Transverse colon (tissue), 4 donors: ENCODE measurements around the gene CNDP1. TPM values are rescaled to one million over a fixed set of nuclear protein-coding genes. Genes with fewer than 3 reads are reported as not detected.
A peak's percentile ranks its signal among the peaks of the same experiment; 100 is the strongest.

Experiments
- DNase-seq: peaks from one replicate; pipeline ENCODE4 v3.0.0-alpha.2; 2019
- H3K27ac ChIP-seq, 4 donors: fragments of 200-600 bp; sonication (generic); 2 replicates each; pipeline ENCODE4 v1.5.1; 2016 to 2018; ENCODE audit warnings: inconsistent platforms in 4 of 4
- H3K27me3 ChIP-seq: fragments of 200-600 bp; sonication (generic); 2 replicates; pipeline ENCODE4 v1.5.1; 2017; ENCODE audit warnings: inconsistent platforms
- H3K36me3 ChIP-seq, 4 donors: fragments of 200-600 bp; sonication (generic); 2 replicates each; pipeline ENCODE4 v1.5.1; 2017 to 2019; ENCODE audit warnings: inconsistent platforms in 4 of 4
- H3K4me1 ChIP-seq, 4 donors: fragments of 200-600 bp; sonication (generic); 2 replicates each; pipeline ENCODE4 v1.5.1; 2017 to 2020; ENCODE audit warnings: inconsistent platforms in 4 of 4
- H3K4me3 ChIP-seq, 4 donors: fragments of 200-600 bp; sonication (generic); 1 replicate in 1 of 4; 2 replicates in 3 of 4; pipeline versions ENCODE4 v1.5.1 to v1.6.1; 2017 to 2019; ENCODE audit warnings: inconsistent platforms in 4 of 4
- H3K9me3 ChIP-seq, 2 donors: fragments of 200-600 bp; sonication (generic); 2 replicates each; pipeline ENCODE4 v1.5.1; 2017 to 2019; ENCODE audit warnings: inconsistent platforms in 2 of 2
- EP300 ChIP-seq: sonication (generic); formaldehyde crosslinking; IDR thresholded peaks from one replicate; pipeline ENCODE4 v1.6.1; 2017; ENCODE audit warnings: antibody characterized with exemption, low read depth
- POLR2A ChIP-seq: fragments of 450-650 bp; IDR thresholded peaks from one replicate; pipeline ENCODE4 v1.6.1; 2016; ENCODE audit warnings: antibody characterized with exemption, mild to moderate bottlenecking, moderate library complexity
- POLR2AphosphoS5 ChIP-seq, 3 donors: sonication (generic); formaldehyde crosslinking; IDR thresholded peaks; one replicate each; pipeline ENCODE4 v1.6.1; 2016; ENCODE audit warnings: antibody characterized with exemption in 3 of 3
- WGBS, 2 donors: methylation state at CpG; one replicate each; pipeline ENCODE4 v1.1.5; 2018; ENCODE audit warnings: low coverage in 1 of 2; 5-methylcytosine and 5-hydroxymethylcytosine counted together
- in situ Hi-C, 4 donors: fragments of 200-750 bp; cut with MboI; loops; one replicate each; pipeline versions ENCODE4 v1.15.0 to v1.15.1; 2017; ENCODE audit warnings: low sequenced_read_pairs in 3 of 4, low pct_ligation_motif_present in 1 of 4, low pct_unique_long_range_greater_than_20kb in 1 of 4
- intact Hi-C: fragments of 100-400 bp; cut with DNase I; formaldehyde crosslinking; loops from one replicate; pipeline ENCODE4 v1.15.1; 2023; ENCODE audit warnings: low total_unique reads
- total RNA-seq, 4 donors: library from RNA; depleted of rRNA; stranded (reverse); fragments of >200 nt; gene quantifications; one replicate each; pipeline ENCODE4 v1.1.0, GENCODE V29; 2016
- TF ChIP-seq, protein P1 (sequence below), 5 experiments: fragments of 200-600 bp in 3 of 5; fragments of 450-650 bp in 2 of 5; sonication (generic) in 3 of 5; IDR thresholded peaks; 1 replicate in 2 of 5; 2 replicates in 3 of 5; pipeline ENCODE4 v1.5.1; 2016 to 2017; ENCODE audit warnings: antibody characterized with exemption in 5 of 5, inconsistent platforms in 3 of 5, mild to moderate bottlenecking in 2 of 5, moderate library complexity in 1 of 5

The CNDP1 gene
- total RNA-seq, 4 donors from 2014 or later: not detected

GRCh38 chr18:74501386-74501785, 32.9 kb upstream of the CNDP1 start:
- intact Hi-C loops: no loop called here
- no peak overlapping the region for H3K4me3 ChIP-seq
- DNase-seq: no peak
- in situ Hi-C loops: no loop called here
- peaks cover 9 to 50% (median 34%) of the 10 kb centered on the region in 4 donors for H3K4me1 ChIP-seq
- no peaks in the 10 kb centered on the region for H3K9me3 ChIP-seq
- WGBS, 2 donors: 50 to 68% methylated on average over 1 to 4 of the region's 4 CpGs
- H3K27me3 ChIP-seq: no peaks in the 10 kb centered on the region
- H3K27ac ChIP-seq: peak overlapping the region; percentile 75 to 86 (median 79)
- TF ChIP-seq, protein P1, sequence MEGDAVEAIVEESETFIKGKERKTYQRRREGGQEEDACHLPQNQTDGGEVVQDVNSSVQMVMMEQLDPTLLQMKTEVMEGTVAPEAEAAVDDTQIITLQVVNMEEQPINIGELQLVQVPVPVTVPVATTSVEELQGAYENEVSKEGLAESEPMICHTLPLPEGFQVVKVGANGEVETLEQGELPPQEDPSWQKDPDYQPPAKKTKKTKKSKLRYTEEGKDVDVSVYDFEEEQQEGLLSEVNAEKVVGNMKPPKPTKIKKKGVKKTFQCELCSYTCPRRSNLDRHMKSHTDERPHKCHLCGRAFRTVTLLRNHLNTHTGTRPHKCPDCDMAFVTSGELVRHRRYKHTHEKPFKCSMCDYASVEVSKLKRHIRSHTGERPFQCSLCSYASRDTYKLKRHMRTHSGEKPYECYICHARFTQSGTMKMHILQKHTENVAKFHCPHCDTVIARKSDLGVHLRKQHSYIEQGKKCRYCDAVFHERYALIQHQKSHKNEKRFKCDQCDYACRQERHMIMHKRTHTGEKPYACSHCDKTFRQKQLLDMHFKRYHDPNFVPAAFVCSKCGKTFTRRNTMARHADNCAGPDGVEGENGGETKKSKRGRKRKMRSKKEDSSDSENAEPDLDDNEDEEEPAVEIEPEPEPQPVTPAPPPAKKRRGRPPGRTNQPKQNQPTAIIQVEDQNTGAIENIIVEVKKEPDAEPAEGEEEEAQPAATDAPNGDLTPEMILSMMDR (IDR thresholded peaks at IDR 0.05): no peak
- TF ChIP-seq POLR2AphosphoS5 (IDR thresholded peaks at IDR 0.05): no peak
- TF ChIP-seq EP300: no peak
- no peak for TF ChIP-seq POLR2A
- peaks cover 0 to 25% (median 10%) of the 10 kb centered on the region in 4 donors for H3K36me3 ChIP-seq

DNA sequence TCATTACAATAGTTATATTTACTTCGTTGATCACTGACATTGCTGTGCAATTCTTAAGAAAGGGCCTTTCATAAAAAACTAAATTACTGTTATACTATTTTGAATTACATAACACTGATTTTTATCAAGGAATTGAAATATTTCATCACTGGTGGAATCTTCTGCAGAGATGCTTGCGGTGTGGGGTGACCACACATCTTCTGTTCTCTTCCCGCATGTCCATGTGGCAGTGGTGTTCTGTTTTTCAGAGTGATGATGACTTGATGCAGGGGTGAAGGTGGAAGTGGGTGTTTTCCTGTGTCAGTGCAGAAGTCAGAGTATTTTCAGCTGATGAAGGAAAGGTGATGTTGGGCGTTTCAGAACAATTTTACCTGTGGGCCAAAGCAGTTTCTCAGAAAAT, 31.2 kb upstream of the CNDP1 start:
- no peaks in the 10 kb centered on the region for H3K9me3 ChIP-seq
- TF ChIP-seq POLR2A (no peak), EP300 (no peak), POLR2AphosphoS5 (IDR thresholded peaks at IDR 0.05) (no peak)
- TF ChIP-seq, protein P1 (IDR thresholded peaks at IDR 0.05): no peak
- 72 to 92% methylated on average over 3 to 4 of the region's 4 CpGs for WGBS, 2 donors
- DNase-seq: no peak
- intact Hi-C loops: no loop called here
- H3K4me3 ChIP-seq: no peak overlapping the region
- no peak overlapping the region for H3K27ac ChIP-seq
- H3K36me3 ChIP-seq: peaks cover 0 to 32% (median 13%) of the 10 kb centered on the region in 4 donors
- H3K27me3 ChIP-seq: no peaks in the 10 kb centered on the region
- peaks cover 0 to 53% (median 23%) of the 10 kb centered on the region in 4 donors for H3K4me1 ChIP-seq
- in situ Hi-C loops: no loop called here

GRCh38 chr18:74505776-74506175, 28.5 kb upstream of the CNDP1 start:
- in situ Hi-C loops: no loop called here
- no peak overlapping the region for H3K27ac ChIP-seq
- peaks cover 0 to 41% (median 18%) of the 10 kb centered on the region in 4 donors for H3K4me1 ChIP-seq
- WGBS, 2 donors: 93 to 94% methylated on average over 3 to 16 of the region's 16 CpGs
- no peaks in the 10 kb centered on the region for H3K27me3 ChIP-seq
- no peak for DNase-seq
- H3K9me3 ChIP-seq: no peaks in the 10 kb centered on the region
- intact Hi-C loops: no loop called here
- TF ChIP-seq POLR2AphosphoS5 (IDR thresholded peaks at IDR 0.05): no peak
- TF ChIP-seq, protein P1 (IDR thresholded peaks at IDR 0.05): no peak
- TF ChIP-seq POLR2A: no peak
- TF ChIP-seq EP300: no peak
- peaks cover 0 to 48% (median 19%) of the 10 kb centered on the region in 4 donors for H3K36me3 ChIP-seq
- H3K4me3 ChIP-seq: no peak overlapping the region

GRCh38 chr18:74506448-74507084, 27.7 kb upstream of the CNDP1 start:
- Histone ChIP-seq H3K27me3 (no peaks in the 10 kb centered on the region), H3K4me1 (peaks cover 0 to 35% (median 13%) of the 10 kb centered on the region in 4 donors), H3K4me3 (no peak overlapping the region), H3K9me3 (no peaks in the 10 kb centered on the region), H3K36me3 (peaks cover 0 to 55% (median 23%) of the 10 kb centered on the region in 4 donors), H3K27ac (no peak overlapping the region)
- intact Hi-C loops (no loop called here), in situ Hi-C loops (no loop called here)
- TF ChIP-seq POLR2AphosphoS5 (IDR thresholded peaks at IDR 0.05) (no peak), POLR2A (no peak), EP300 (no peak)
- TF ChIP-seq, protein P1 (IDR thresholded peaks at IDR 0.05): no peak
- DNase-seq: no peak
- WGBS, 2 donors: 13 to 50% methylated on average over 1 to 11 of the region's 11 CpGs
